ENCODE measurements around the gene BORCS8. TPM values are rescaled to one million over a fixed set of nuclear protein-coding genes. Genes with fewer than 3 reads are reported as not detected.

BORCS8 gene
- total and polyA plus RNA-seq, 3 donors from 2014 or later: 17.7 to 36.6 (median 25.7) TPM

GRCh38 chr19:19215792-19216191, 23.8 kb upstream of the BORCS8 start:
- 75 to 88% methylated on average over 4 of the region's 4 CpGs for WGBS, 2 donors
- no peak for DNase-seq
- H3K27me3 ChIP-seq: no peaks in the 10 kb centered on the region
- intact Hi-C loops (cut with DNase I; ENCODE audit: low total_unique reads): no loop called here
- no peaks in the 10 kb centered on the region for H3K36me3 ChIP-seq (ENCODE audit: low read depth, missing control alignments)
- no peak overlapping the region for H3K27ac ChIP-seq
- no peak overlapping the region for H3K4me3 ChIP-seq
- TF ChIP-seq POLR2A (IDR thresholded peaks at IDR 0.05): no peak
- TF ChIP-seq CTCF (IDR thresholded peaks at IDR 0.05): no peak
- no peaks in the 10 kb centered on the region for H3K9me3 ChIP-seq
- H3K4me1 ChIP-seq: no peaks in the 10 kb centered on the region

- Histone ChIP-seq H3K9me3 (no peaks in the 10 kb centered on the region), H3K4me3 (no peak overlapping the region), H3K36me3 (ENCODE audit: low read depth, missing control alignments) (no peaks in the 10 kb centered on the region), H3K27me3 (no peaks in the 10 kb centered on the region), H3K4me1 (no peaks in the 10 kb centered on the region), H3K27ac (no peak overlapping the region)
- TF ChIP-seq CTCF (IDR thresholded peaks at IDR 0.05) (no peak), POLR2A (IDR thresholded peaks at IDR 0.05) (no peak)
- intact Hi-C loops (cut with DNase I; ENCODE audit: low total_unique reads): no loop called here
- DNase-seq: peak; percentile 46
- WGBS, 2 donors: 11% methylated on average over 8 of the region's 8 CpGs; no CpG with 5 or more reads in 1 of the 2 donors
These were observed 22.9 kb upstream of the BORCS8 start for GRCh38 chr19:19214892-19215291.

GRCh38 chr19:19214159-19214490, 22.2 kb upstream of the BORCS8 start:
- Histone ChIP-seq H3K27me3 (no peaks in the 10 kb centered on the region), H3K4me3 (no peak overlapping the region)
- intact Hi-C loops (cut with DNase I; ENCODE audit: low total_unique reads): no loop called here

GRCh38 chr19:19213426-19214158, 21.6 kb upstream of the BORCS8 start:
- Histone ChIP-seq H3K27ac (no peak overlapping the region), H3K27me3 (no peaks in the 10 kb centered on the region), H3K36me3 (ENCODE audit: low read depth, missing control alignments) (no peaks in the 10 kb centered on the region), H3K4me3 (no peak overlapping the region), H3K4me1 (no peaks in the 10 kb centered on the region), H3K9me3 (no peaks in the 10 kb centered on the region)
- TF ChIP-seq POLR2A (IDR thresholded peaks at IDR 0.05) (no peak), CTCF (IDR thresholded peaks at IDR 0.05) (no peak)
- no peak for DNase-seq
- intact Hi-C loops (cut with DNase I; ENCODE audit: low total_unique reads): no loop called here
- 53 to 59% methylated on average over 9 to 21 of the region's 21 CpGs for whole genome bisulfite sequencing, 2 donors

More at GRCh38 chr19:19214159-19214490, 22.2 kb upstream of the BORCS8 start:
- Histone ChIP-seq H3K36me3 (ENCODE audit: low read depth, missing control alignments) (no peaks in the 10 kb centered on the region), H3K9me3 (no peaks in the 10 kb centered on the region), H3K27ac (no peak overlapping the region), H3K4me1 (no peaks in the 10 kb centered on the region)
- DNase-seq: no peak
- WGBS, 2 donors: 7 to 26% methylated on average over 5 of the region's 5 CpGs
- TF ChIP-seq CTCF (IDR thresholded peaks at IDR 0.05) (no peak), POLR2A (IDR thresholded peaks at IDR 0.05) (no peak)

- Histone ChIP-seq H3K27ac (no peak overlapping the region), H3K4me1 (no peaks in the 10 kb centered on the region), H3K27me3 (no peaks in the 10 kb centered on the region), H3K9me3 (no peaks in the 10 kb centered on the region), H3K36me3 (ENCODE audit: low read depth, missing control alignments) (no peaks in the 10 kb centered on the region), H3K4me3 (no peak overlapping the region)
- intact Hi-C loops (cut with DNase I; ENCODE audit: low total_unique reads): no loop called here
- whole genome bisulfite sequencing, 2 donors: 19% methylated on average over 3 to 7 of the region's 7 CpGs
- TF ChIP-seq CTCF (IDR thresholded peaks at IDR 0.05): no peak
- TF ChIP-seq POLR2A (IDR thresholded peaks at IDR 0.05): no peak
- no peak for DNase-seq
These were observed 21.0 kb upstream of the BORCS8 start for GRCh38 chr19:19212916-19213315.

Measured in testis (tissue), 3 donors.